Activated gamma-delta T cell treated with Interleukin-2 at 50 U/mL for 16 hours (primary cell): ENCODE data around the gene UBE2B.

Experiments used
- DNase-seq: peaks from one replicate; pipeline ENCODE4 v3.0.0-alpha.2; 2020

UBE2B gene

DNA sequence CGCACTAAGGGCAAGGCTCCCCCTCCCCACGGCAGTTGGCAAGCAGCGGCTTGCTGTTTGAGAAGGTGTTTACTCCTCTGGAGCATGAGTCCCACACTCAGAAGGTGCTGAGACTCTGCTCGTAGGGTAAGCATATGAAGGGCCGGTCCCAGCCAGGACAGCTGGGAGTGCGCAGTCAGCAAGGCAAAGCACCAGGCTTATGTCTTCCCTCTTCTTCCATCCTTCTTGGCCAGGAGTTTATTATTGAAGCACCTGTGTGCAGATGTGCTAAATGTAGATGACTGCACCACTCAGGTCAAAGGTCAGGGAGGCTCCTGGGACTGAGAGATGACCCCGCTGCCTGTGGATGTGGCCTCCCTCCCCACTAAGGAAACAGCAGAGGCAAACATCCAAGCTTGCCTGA lies 67.4 kb downstream of the UBE2B start:
- no peak for DNase-seq

DNA sequence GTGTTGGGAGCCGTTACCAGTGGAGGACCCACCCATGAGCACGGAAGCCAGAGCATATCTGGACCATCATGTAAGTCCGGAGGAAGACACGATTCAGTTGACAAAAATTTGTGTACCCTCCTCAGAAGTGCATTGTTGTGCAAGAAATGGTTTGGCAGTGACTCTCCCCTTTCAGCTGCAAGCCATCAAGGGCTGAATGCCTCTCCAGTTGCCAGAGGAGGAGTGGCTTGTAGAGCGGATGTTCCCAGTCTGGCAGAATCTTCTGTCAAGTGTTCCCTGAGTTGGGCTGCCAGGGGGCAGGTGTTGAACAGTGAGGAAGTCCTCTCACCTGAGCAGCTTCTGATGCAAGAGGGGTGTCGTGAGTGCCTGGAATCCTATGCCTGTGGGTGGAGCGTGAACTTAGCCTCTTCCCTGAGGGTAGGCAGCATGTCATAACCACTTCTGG lies 67.9 kb downstream of the UBE2B start:
- no peak for DNase-seq

DNA sequence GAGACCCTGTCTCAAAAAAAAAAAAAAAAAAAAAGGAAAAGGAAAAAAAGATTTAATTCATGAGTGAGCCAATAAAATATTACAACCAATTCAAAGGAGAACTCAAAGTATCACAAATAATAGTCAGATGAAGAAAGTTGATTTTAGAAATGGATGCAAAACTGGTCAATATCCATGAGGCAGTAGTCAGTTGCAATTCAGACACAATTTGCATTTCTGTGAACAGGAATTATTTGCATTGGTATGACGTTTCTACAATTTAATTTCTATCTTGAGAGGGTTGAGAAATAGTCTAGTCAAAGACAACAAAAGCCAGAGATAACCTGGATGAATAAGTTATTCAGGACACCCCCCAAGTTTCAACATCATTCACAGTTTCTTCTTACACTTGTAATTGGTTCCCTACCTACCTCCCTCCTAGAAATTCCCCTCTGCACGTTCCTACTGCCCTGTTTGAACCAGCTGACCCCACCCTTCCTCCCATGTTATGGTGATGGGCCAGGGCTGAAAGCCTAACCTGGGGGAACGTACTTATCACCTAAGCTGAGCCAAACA lies 68.9 kb downstream of the UBE2B start:
- no peak for DNase-seq
